NCI-H82 treated with DMSO at 0.1 percent for 48 hours (cell line): Measurements from ENCODE around the gene NFIA.
A peak's percentile ranks its signal among the peaks of the same experiment; 100 is the strongest.

Experiments
- DNase-seq: peaks from one replicate; lab custom pipeline; 2025; ENCODE audit not compliant: unreplicated experiment; lab: John Stamatoyannopoulos, UW

The NFIA gene

GRCh38 chr1:61241411-61241838, 159.1 kb downstream of the NFIA start:
- no peak for DNase-seq

DNA sequence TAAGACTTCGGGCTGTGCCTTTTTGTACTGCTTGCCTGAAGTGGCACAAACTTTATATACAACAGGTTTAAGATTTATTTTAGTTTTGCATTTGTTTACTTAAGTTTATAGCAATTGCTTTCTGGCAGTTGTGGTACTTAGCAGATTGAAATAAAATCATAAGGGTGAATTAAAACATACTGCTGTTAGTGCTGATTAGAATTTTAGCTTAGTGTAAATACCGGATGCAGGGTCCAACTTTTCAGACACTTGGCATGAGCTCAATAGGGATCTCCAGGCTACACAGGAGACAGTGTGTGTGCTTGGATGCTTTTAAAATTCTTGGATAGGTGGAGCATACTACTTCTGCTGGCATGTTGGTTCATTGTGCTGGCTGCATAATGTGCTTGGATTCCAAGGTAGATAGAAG, 159.6 kb downstream of the NFIA start:
- DNase-seq: no peak

DNA sequence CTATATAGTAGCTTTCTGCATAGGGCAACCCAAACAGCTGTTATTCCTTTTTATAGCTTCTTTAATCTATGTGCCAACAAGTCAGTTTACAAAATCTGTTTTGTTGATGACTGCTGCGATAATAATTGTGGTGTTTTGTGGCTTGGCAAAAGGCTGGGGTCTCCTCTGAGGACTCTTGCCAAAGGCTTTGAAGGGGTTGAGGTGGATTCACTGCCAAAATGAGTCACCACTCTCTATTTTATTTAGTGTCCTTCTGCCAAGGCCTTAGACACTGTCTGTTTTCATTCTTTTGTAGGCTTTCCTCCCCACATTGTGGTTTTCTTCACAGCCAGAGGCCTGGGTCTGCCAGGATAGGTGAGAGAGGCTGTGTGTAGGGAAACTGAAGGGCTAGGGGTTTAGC, 161.8 kb downstream of the NFIA start:
- no peak for DNase-seq

DNA sequence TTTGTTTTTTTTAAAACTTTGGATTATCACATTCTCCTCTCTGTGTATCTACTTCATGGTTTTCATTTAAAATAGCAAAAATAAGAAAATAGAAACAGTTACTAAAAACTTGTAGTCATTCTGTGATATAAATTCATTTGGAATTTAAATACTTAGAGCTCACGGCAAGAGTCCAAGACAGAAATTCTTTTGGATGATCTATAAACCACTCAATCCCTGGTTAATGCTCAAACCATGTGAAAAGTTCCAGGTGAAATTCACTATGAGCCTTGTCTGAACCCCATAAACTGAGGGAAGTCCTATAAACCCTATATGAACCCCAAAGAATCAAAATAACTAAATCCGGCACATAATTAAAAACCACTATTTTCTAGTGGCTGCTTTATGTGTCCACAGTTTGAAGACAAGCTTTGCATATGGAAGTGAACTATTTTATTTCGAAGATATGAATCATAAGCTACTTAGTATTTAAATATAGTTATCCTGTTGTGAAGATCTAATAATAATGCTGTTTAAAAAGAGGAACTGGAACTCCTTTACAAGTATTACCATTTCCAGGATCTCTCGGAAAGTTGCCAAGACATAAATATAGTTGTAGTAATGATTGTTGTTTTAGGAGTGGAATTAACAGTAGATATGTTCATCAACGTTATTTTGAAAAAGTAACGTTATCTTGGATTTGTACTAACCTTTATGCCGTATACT, 163.5 kb downstream of the NFIA start:
- no peak for DNase-seq

DNA sequence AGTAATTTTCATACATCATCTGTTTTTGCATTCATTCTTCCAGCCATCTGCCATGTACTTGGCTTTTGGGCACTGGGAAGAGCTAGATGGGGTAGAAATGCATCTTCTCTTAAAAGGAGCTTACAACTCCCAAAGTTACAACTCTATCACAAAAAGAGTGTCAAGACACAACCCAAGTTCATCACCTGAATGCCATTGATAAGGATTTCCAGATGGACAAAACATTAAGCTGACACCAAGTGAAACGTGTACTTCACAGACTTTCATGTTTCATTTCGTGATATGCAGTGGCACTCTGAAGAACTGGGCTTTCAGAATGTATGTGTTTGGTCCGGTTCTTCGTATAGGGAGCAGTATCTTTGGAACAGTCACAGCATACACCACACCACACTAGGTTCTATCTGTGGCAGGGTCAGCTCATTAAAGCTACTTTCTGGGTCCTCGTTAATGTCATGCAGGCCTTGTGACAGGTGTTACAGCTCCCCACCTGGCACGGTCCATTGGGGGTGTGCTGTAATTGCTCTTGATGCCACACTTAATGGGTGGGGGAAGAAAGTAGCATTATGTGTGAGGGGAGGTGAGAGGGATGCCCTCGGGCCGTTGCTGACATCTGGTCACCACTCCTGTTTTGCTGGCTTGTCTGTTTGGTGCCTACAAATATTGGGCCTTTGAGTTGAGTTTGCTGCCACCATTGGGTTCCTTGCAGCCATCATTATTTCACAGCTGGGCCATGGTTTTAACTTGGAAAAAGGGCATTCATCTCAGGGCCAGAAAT, 164.9 kb downstream of the NFIA start:
- DNase-seq: no peak

DNA sequence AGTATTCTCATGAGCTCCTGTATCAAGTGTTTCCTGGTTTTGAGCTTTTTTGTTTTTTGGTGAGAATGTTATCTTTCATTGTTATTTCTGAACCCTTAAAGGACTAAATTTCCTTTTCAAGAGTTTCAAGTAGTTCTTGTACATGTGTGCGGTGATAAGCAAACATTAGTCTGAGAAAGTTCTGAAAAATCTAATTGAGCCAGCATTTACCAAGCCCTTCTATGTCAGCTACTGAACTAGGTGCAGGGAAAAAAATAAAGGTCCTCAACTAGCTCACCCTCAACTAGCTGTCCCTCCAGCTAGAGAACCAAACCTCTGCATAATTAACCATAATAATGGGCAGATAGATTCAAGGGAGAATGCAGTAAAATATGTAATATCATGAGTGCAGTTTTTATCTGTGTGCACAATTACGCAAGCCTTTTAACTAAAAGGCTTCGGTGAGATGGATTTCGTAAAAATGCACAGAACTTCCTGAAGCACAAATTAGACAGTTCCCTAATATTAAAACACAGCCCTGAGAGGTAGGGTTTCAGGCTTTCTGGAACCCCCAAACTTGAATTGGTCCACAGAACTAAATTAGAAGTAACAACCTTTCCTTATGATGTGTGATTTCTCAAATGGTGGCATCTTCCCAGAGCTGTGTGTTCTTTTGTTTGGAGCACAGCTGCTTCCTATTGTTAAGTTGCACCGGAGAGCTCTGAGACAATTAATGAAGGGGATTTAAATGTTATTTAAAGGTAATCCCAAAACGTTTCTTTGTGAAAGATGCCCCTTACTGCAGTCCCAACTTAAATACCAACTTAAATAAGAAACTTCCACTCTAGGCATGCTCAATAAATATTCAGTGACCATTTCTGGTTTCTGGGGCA, 165.8 kb downstream of the NFIA start:
- DNase-seq: no peak

DNA sequence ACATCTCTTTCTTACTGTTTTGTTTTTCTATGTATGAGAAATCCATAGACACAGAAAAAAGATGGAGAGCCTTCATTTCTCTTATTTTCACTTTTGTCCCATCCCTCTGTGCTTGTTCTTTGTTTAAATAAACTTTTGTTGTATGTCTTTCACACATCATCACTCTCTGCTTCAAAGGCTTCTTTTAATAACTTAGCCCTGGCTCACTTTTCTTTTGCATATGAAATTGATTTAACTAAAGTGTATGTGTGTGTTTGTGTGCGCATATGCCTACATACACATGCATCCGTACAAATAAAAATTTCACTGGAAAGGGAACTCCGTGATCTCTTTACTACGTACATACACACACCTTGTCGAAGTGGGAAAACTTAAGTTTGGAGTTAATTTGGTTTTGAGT, 168.6 kb downstream of the NFIA start:
- DNase-seq: no peak

GRCh38 chr1:61253059-61253735, 170.8 kb downstream of the NFIA start:
- DNase-seq: peak; percentile 41

DNA sequence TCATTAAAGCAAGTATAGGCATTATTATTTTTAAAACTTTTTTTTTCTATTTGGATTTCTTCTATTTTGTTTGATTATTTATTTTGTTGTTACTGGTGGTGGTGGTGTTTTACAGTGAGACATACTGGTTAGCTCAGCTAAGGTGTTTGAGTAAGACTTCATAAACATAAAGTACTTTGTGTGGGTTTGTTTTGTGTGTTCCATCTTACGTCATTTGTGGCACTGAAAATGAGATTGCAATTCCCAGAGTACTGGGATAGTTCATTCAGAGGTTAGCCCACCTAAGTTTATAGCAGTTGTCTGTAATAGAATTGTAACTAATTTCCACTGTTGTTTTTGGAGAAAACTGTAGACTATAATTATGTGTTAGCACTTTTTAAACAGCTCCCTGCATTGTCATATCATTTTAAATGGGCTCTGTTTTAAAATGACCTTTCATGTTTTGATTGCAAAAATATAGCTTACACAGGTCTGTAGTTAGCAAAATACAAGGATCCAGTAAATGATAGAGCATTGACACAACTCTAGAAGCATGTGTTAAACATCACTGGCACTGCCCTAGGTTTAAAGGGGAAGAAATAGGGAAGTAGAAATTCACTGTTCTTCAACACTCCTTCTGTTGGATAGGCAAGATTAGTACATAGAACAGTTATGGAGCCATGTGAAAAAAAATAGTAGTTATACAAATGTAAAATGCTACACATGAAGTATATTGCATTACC, 171.7 kb downstream of the NFIA start:
- no peak for DNase-seq

DNA sequence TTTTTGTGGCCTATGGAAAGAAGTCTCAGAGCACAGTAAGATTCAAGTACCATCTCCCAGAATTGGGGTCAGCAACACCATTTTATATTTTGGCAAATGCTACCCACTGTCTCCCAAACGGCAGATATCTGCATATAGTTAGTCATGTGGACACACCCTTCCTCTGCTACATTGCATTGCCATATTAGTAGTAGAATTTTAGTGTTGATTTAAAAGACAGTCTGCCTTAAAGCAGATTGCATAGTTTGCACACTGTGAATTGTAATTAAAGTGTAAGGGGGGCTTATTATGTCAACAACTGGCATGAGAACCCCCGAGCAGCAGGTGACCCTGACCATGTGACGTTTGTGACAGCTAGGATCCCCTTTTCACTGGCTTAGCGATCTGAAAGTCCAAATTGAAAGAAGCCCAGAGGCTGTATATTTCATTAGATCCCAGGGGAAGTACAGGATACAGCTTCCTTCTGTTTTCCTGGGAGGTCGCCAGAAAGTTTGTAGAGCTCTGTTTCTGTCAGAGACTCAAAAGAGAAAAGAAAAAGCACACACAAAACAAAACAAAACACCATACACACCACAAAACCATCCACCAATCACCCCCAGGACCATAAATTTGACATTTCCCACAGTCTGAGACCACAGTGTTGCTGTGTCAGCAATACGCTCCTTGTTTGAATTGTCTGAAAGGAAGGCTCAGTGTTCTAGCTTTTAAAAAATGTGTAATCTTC, 172.4 kb downstream of the NFIA start:
- no peak for DNase-seq

DNA sequence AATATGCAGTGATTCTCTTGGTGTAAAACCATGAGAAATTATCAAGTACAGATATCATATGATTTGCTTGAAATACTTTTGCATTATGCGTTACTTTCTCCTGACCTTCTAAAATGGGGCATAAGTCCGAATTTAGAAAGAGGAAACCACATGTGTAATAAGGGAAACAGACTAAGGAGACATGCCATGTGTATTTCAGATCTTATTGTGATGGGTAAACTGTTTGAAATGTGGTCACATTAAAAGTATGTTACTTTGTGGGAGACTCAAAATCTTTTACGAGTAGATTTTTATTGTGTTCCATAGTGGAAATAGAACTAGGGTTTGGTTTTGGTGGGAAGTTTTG, 173.0 kb downstream of the NFIA start:
- no peak for DNase-seq

- DNase-seq: no peak
These were observed 177.2 kb downstream of the NFIA start for GRCh38 chr1:61259379-61260148.

DNA sequence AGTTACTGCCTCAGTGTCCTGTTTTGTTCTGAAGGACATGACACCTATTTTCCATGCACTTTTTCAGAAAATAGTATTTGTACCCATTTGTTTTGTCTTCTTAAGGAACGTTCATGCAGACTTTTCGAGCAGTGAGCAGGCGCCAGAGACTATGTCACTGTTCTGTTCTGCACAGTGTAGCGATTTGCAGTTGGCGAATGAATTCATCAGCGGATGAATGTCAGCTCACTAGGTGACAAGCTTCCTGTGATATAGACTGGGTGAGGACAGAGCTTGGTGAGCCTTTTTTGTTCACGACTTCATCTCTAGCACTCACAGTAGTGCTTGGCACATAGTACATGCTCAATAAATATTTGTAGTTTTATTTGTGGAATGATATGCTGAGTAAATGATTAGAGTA, 177.8 kb downstream of the NFIA start:
- no peak for DNase-seq

- DNase-seq: no peak
These were observed 179.2 kb downstream of the NFIA start for GRCh38 chr1:61261595-61261994.

- DNase-seq: no peak
These were observed 181.8 kb downstream of the NFIA start for GRCh38 chr1:61263905-61264824.

DNA sequence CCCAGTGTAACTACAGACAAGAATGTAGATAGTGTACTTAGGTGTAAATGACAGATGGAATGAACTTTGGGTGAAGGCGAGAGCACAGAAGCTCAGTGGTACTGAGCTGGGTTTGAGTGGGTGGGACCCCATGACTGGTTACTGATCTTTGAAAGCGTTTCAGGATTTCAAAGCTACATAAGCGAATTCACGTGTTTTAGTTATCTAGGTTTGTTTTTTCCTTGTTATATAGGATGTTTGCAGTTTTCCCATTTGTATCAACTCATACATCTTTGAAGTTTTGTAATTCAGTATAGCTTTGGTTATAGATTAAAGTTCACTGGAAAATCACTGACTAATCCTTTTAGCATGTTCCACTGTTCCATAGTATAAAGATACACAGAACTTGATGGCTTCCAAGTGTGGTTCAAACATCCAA, 182.5 kb downstream of the NFIA start:
- no peak for DNase-seq

GRCh38 chr1:61265665-61266064, 183.3 kb downstream of the NFIA start:
- DNase-seq: no peak

GRCh38 chr1:61266738-61267137, 184.4 kb downstream of the NFIA start:
- no peak for DNase-seq
